ENCODE measurements around the gene RHOD.

DNA sequence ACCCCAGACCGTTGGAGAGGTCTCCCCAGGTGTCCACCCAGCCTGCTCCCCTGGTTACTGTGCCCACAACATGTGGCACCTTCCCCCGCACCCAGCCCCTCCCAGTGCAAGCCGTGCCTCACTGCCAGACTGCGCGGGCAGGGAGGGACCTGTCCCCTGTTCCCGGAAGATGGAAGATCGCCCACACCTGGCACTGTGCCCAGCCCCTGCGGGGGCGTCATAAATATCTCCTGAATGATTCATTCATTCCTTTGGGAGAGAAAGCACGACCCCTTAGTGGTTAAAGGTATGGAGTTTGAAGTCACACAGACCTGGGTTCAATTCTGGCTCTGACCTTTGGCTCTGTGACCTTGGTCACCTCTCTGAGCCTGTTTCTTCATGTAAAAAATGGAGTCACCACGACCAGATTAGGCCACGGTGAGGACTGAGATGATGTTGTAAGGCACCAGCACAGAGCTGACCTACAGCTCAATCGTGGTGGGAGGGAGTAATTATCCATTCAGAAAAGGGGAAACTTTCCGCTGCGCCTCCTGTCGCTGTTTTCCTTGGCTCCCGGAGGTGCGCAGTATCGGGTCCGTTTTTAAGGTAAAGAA is 34.2 kb upstream of the RHOD start:
- TF ChIP-seq POLR2AphosphoS5 (IDR thresholded peaks at IDR 0.05; ENCODE audit: low read depth, low read length) (no peak), POLR2A (IDR thresholded peaks at IDR 0.05; ENCODE audit: low read depth, low read length) (no peak)
